ENCODE data around the gene BPIFB6. TPM values are rescaled to one million over a fixed set of nuclear protein-coding genes. Genes with fewer than 3 reads are reported as not detected.

The BPIFB6 gene
- total and polyA plus RNA-seq, 2 of the 4 experiments (the other 2 are of a cell fraction) = not detected

GRCh38 chr20:33005908-33006775 is 25.3 kb upstream of the BPIFB6 start:
- Histone ChIP-seq H4K20me1 (ENCODE audit: insufficient read depth, low read length) (no peaks in the 10 kb centered on the region; the same call in 1 of the 2 replicates), H3K27me3 (ENCODE audit: control insufficient read depth, insufficient read depth, low read length) (peaks cover 3% of the 10 kb centered on the region), H2AK5ac (ENCODE audit: low read depth, low read length) (no peak overlapping the region), H3K9me1 (ENCODE audit: insufficient read depth, low read length) (no peaks in the 10 kb centered on the region), H3K18ac (ENCODE audit: low read depth, low read length) (no peak overlapping the region), H4K8ac (ENCODE audit: low read depth in 2 of 2, low read length in 2 of 2) (no peak overlapping the region), H2AFZ (replicated peaks; ENCODE audit: low read length, poor library complexity) (no peak overlapping the region), H4K5ac (ENCODE audit: low read depth, low read length) (no peak overlapping the region), H3K4me2 (ENCODE audit: low read depth, low read length) (no peak overlapping the region), H3K36me3 (ENCODE audit: control insufficient read depth, insufficient read depth, low read length) (no peaks in the 10 kb centered on the region), H2BK120ac (ENCODE audit: low read depth, low read length) (no peak overlapping the region), H3K4me1 (ENCODE audit: control insufficient read depth, insufficient read depth, low read length) (no peaks in the 10 kb centered on the region), H3K9ac (ENCODE audit: low read depth, low read length) (no peak overlapping the region), H3K4me3 (ENCODE audit: insufficient read depth, low read depth, low read length) (no peak overlapping the region), H3K14ac (replicated peaks; ENCODE audit: low read depth, low read length) (no peak overlapping the region), H3K79me1 (ENCODE audit: low read depth in 1 of 2, low read length in 2 of 2) (no peaks in the 10 kb centered on the region), H3K4ac (ENCODE audit: low read depth, low read length) (no peak overlapping the region), H4K91ac (ENCODE audit: insufficient read depth, low read depth, low read length) (no peak overlapping the region), H3K9me3 (ENCODE audit: control insufficient read depth, insufficient read depth, low read length) (no peaks in the 10 kb centered on the region), H2BK15ac (ENCODE audit: low read depth, low read length) (no peak overlapping the region), H2BK20ac (ENCODE audit: low read depth, low read length) (no peak overlapping the region), H2BK5ac (ENCODE audit: low read depth, low read length, poor library complexity, severe bottlenecking) (no peak overlapping the region), H3K27ac (ENCODE audit: insufficient read depth, low read length) (no peak overlapping the region), H3K56ac (ENCODE audit: extremely low read depth, insufficient read depth, low read length) (no peak overlapping the region), H2AK9ac (replicated peaks; ENCODE audit: low read depth, low read length, poor library complexity) (peak overlapping the region; percentile 16), H3K23ac (ENCODE audit: low read depth, low read length) (no peak overlapping the region)
- DNase-seq (no peak), ATAC-seq (ENCODE audit: low read depth) (no peak)
- in situ Hi-C loops (cut with MboI; ENCODE audit: low sequenced_read_pairs) = no loop called here
- BruUV-seq (replicated peaks) = no TSS peak
- TF ChIP-seq MAFK (IDR thresholded peaks at IDR 0.05; ENCODE audit: low read depth, low read length) (no peak), MAZ (IDR thresholded peaks at IDR 0.05; ENCODE audit: borderline replicate concordance, low read depth, low read length) (no peak), CEBPB (IDR thresholded peaks at IDR 0.05; ENCODE audit: low read depth, low read length) (no peak), FOS (IDR thresholded peaks at IDR 0.05; ENCODE audit: low read depth, low read length) (no peak), RAD21 (IDR thresholded peaks at IDR 0.05; ENCODE audit: low read length) (no peak), NFE2L2 (IDR thresholded peaks at IDR 0.05; ENCODE audit: low read depth, low read length) (no peak), BHLHE40 (IDR thresholded peaks at IDR 0.05; ENCODE audit: low read depth, low read length) (no peak), POLR2A (IDR thresholded peaks at IDR 0.05; ENCODE audit: low read depth, low read length) (no peak), CHD1 (IDR thresholded peaks at IDR 0.05; ENCODE audit: low read depth, low read length) (no peak), MXI1 (IDR thresholded peaks at IDR 0.05; ENCODE audit: borderline replicate concordance, low read depth, low read length) (no peak), RCOR1 (IDR thresholded peaks at IDR 0.05; ENCODE audit: insufficient replicate concordance, low read length) (no peak), RFX5 (IDR thresholded peaks at IDR 0.05; ENCODE audit: low read depth, low read length) (no peak)
- TF ChIP-seq, protein P1, sequence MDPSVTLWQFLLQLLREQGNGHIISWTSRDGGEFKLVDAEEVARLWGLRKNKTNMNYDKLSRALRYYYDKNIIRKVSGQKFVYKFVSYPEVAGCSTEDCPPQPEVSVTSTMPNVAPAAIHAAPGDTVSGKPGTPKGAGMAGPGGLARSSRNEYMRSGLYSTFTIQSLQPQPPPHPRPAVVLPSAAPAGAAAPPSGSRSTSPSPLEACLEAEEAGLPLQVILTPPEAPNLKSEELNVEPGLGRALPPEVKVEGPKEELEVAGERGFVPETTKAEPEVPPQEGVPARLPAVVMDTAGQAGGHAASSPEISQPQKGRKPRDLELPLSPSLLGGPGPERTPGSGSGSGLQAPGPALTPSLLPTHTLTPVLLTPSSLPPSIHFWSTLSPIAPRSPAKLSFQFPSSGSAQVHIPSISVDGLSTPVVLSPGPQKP (IDR thresholded peaks at IDR 0.05; ENCODE audit: borderline replicate concordance, low read depth, low read length) = no peak
- TF ChIP-seq, protein P2, sequence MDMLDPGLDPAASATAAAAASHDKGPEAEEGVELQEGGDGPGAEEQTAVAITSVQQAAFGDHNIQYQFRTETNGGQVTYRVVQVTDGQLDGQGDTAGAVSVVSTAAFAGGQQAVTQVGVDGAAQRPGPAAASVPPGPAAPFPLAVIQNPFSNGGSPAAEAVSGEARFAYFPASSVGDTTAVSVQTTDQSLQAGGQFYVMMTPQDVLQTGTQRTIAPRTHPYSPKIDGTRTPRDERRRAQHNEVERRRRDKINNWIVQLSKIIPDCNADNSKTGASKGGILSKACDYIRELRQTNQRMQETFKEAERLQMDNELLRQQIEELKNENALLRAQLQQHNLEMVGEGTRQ (IDR thresholded peaks at IDR 0.05; ENCODE audit: low read depth, low read length) = no peak
- dilution Hi-C loops (cut with HindIII; ENCODE audit: low sequenced_read_pairs, unreplicated experiment) = no loop called here
- intact Hi-C loops (cut with micrococcal nuclease) = no loop called here
- ChIA-PET CTCF (no interaction called here), POLR2A (ENCODE audit: unreplicated experiment) (no interaction called here)
- WGBS, 2 experiments (ENCODE audit: extremely low coverage in 2 of 2, insufficient read length in 1 of 2) = 35% methylated on average over 3 of the region's 8 CpGs; no CpG with 5 or more reads in 1 of the 2 experiments

Measured in IMR-90 (cell line).